SK-N-MC (cell line): ENCODE results near the gene PSMB8.

Experiments
- EZH2 ChIP-seq: fragments of 200-600 bp; sonication (generic); IDR thresholded peaks from one replicate; pipeline ENCODE4 v1.6.1; 2017; ENCODE audit warnings: antibody characterized with exemption
- FOXP2 ChIP-seq: optimal IDR thresholded peaks from 2 replicates; pipeline ENCODE3; 2011; ENCODE audit warnings: mild to moderate bottlenecking, moderate library complexity; ENCODE audit not compliant: insufficient read depth; ENCODE audit errors: extremely low read length, control extremely low read depth
- POLR2AphosphoS5 ChIP-seq: IDR thresholded peaks from 2 replicates; pipeline ENCODE4 v1.6.1; 2012; ENCODE audit warnings: mild to moderate bottlenecking, low read depth, low read length, borderline replicate concordance

DNA sequence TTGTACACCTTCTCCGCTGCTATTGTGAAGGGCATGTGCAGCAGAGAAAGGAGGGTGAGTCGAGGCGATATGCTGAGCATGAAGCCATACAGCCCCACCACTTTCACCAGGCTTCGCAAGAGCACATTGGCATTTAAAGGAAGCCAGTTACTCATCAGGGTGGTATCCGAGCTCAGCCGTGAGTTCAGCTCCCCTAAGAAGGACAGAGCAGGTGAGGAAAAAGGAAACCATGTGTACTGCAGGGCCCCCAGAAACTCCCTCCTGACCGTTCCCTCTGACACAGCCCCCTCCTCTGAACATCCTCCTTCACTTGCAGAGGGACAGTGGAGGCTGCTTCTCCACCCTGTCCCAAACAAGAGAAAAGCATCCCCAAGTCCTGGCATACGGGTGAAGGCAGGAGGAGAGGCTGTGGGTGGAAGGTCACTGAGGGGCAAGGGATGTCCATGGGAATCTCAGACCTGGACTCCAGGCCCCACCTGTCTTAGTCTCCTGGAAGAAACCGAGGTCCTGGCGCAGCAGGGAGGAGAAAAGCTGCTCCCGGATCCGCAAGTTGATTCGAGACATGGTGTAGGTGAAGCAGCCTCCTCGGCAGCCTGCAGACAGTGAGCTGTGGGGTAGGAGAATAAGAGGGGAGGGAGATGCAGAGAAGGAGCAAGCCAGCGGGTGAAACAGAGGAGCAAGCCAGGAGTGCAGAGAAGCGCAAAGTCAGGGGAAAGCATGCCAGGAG lies 8.5 kb downstream of the PSMB8 start:
- no peak for TF ChIP-seq POLR2AphosphoS5
- TF ChIP-seq EZH2: no peak
- TF ChIP-seq FOXP2: no peak
